Heart right ventricle (tissue), 16 donors: Measurements from ENCODE around the gene MFAP4. TPM values are rescaled to one million over a fixed set of nuclear protein-coding genes. Genes with fewer than 3 reads are reported as not detected.

Experiments
- ATAC-seq, 8 donors: fragments of 200-7000 bp; cut with Tn5 transposase; one replicate each; pipeline ENCODE4 v1.9.1; 2020; ENCODE audit warnings: mild to moderate bottlenecking in 8 of 8, moderate library complexity in 8 of 8, moderate number of reproducible peaks in 1 of 8
- DNase-seq, 2 donors: peaks; one replicate each; pipeline ENCODE4 v3.0.0-alpha.2; 2020
- H3K27ac ChIP-seq, 10 donors: fragments of 200-600 bp; sonication (generic) in 2 of 10; one replicate each; pipeline versions ENCODE4 v1.5.0 to v1.8.0; 2020 to 2022; ENCODE audit warnings: mild to moderate bottlenecking in 3 of 10
- H3K27me3 ChIP-seq, 7 donors: fragments of 200-600 bp; one replicate each; pipeline ENCODE4 v1.8.0; 2021 to 2022; ENCODE audit warnings: mild to moderate bottlenecking in 2 of 7
- H3K36me3 ChIP-seq, 9 donors: fragments of 200-600 bp; sonication (generic) in 1 of 9; one replicate each; pipeline versions ENCODE4 v1.5.0 to v1.8.0; 2020 to 2022; ENCODE audit warnings: mild to moderate bottlenecking in 2 of 9
- H3K4me1 ChIP-seq, 9 donors: fragments of 200-600 bp; sonication (generic) in 1 of 9; one replicate each; pipeline versions ENCODE4 v1.5.0 to v1.8.0; 2020 to 2022; ENCODE audit warnings: mild to moderate bottlenecking in 4 of 9
- H3K4me3 ChIP-seq, 10 donors: fragments of 200-600 bp; sonication (generic) in 2 of 10; one replicate each; pipeline versions ENCODE4 v1.5.0 to v1.8.0; 2020 to 2022; ENCODE audit warnings: mild to moderate bottlenecking in 7 of 10, moderate library complexity in 2 of 10
- H3K9me3 ChIP-seq, 11 donors: fragments of 200-600 bp in 10 of 11; sonication (generic) in 2 of 11; one replicate each; pipeline versions ENCODE4 v1.5.0 to v1.8.0; 2013 to 2022; ENCODE audit warnings: mild to moderate bottlenecking in 2 of 11, control low read depth in 1 of 11, moderate library complexity in 1 of 11
- CTCF ChIP-seq, 9 donors: fragments of 200-600 bp; sonication (generic) in 2 of 9; IDR thresholded peaks; one replicate each; pipeline versions ENCODE4 v1.5.0 to v1.8.0; 2021 to 2022; ENCODE audit warnings: antibody characterized with exemption in 9 of 9, mild to moderate bottlenecking in 5 of 9, moderate library complexity in 1 of 9
- WGBS, 2 donors: extraction: QIAGEN DNeasy Blood & Tissue Kit; methylation state at CpG; one replicate each; pipeline ENCODE4 v1.1.7; 2013; ENCODE audit warnings: inconsistent platforms in 1 of 2; 5-methylcytosine and 5-hydroxymethylcytosine counted together
- intact Hi-C, 10 donors: fragments of 100-400 bp; cut with DNase I; formaldehyde crosslinking; loops; one replicate each; pipeline versions ENCODE4 v1.11.1 to v1.14.2; 2022
- polyA plus RNA-seq, 2 donors: library from polyadenylated mRNA; stranded (reverse); fragments of 200-250 nt; gene quantifications; one replicate each; pipeline ENCODE4 v1.2.3, GENCODE V29; 2013
- total RNA-seq, 10 donors: library from RNA; stranded (reverse); fragmentation: NEBNext Ultra II Directional in 3 of 10; extraction: Animal tissue kit (Norgen Biotek cat#: 25700) in 3 of 10; gene quantifications; one replicate each; pipeline versions ENCODE4 v1.2.1 to v1.2.4, GENCODE V29; 2021 to 2023
- donor health status: Arrhythmogenic right ventricular cardiomyopathy.
- donor health status: ischemic (EF 13 %, LVEDD 7.1; RV severe dilation, severe dysfunction).
- donor health status: healthy with polysubstance abuse.
- donor health status: DM: no; HTN: yes; CAD: no.
- donor health status: DM: no; HTN: no; CAD: no.
- donor health status: ischemic (EF 25% LVEDD 6.9; RV normal size, moderate dysfunction).
- donor health status: ischemic (EF 25% LVEDD 5.7; RV mildly dilated, moderate dysfunction).
- donor health status: healthy.
- donor health status: DM: yes; HTN: yes; CAD: no.
- donor health status: Ischemic cardiomyopathy.
- donor health status: ischemic (EF 35%, LVEDD 5.7; RV mildly dilated, moderate dysfunction).
- donor health status: nonischemic (EF 11% LVEDD 7.7; RV severe dilation, severe dysfunction).
- donor health status: DM: yes; HTN: yes; CAD: no.
- donor health status: PGD.
- donor health status: ischemic (EF 29% LVEDD 5.4; RV normal size, mild dysfunction).
- donor health status: nonischemic (EF 23%, LVEDD 6.1; RV moderate dilation, normal function).

Gene MFAP4
- total and polyA plus RNA-seq, 12 donors: 15.4 to 101 (median 41.6) TPM

GRCh38 chr17:19344311-19345066 is 42.5 kb downstream of the MFAP4 start:
- 75 to 86% methylated on average over 38 to 40 of the region's 40 CpGs for WGBS, 2 donors
- intact Hi-C loops: no loop called here
- H3K4me3 ChIP-seq: no peak overlapping the region

GRCh38 chr17:19343671-19344151 is 43.3 kb downstream of the MFAP4 start:
- Histone ChIP-seq H3K36me3 (no peaks in the 10 kb centered on the region), H3K27ac (no peak overlapping the region), H3K9me3 (no peaks in the 10 kb centered on the region), H3K4me3 (no peak overlapping the region), H3K4me1 (peaks cover 11 to 60% (median 39%) of the 10 kb centered on the region in 9 donors), H3K27me3 (no peaks in the 10 kb centered on the region)
- no peak for TF ChIP-seq CTCF (IDR thresholded peaks at IDR 0.05)
- ATAC-seq: no peak
- WGBS, 2 donors: 79 to 80% methylated on average over 13 of the region's 13 CpGs
- DNase-seq: no peak
- intact Hi-C loops: no loop called here

More at GRCh38 chr17:19344311-19345066, 42.5 kb downstream of the MFAP4 start:
- Histone ChIP-seq H3K4me1 (peaks cover 11 to 59% (median 39%) of the 10 kb centered on the region in 9 donors), H3K36me3 (no peaks in the 10 kb centered on the region), H3K27me3 (no peaks in the 10 kb centered on the region), H3K9me3 (no peaks in the 10 kb centered on the region), H3K27ac (no peak overlapping the region)
- TF ChIP-seq CTCF (IDR thresholded peaks at IDR 0.05): no peak
- ATAC-seq (peak in 1 of 8 donors; percentile 4), DNase-seq (no peak)

GRCh38 chr17:19343256-19343630 is 43.7 kb downstream of the MFAP4 start:
- 81 to 82% methylated on average over 7 of the region's 7 CpGs for WGBS, 2 donors
- no peak for DNase-seq

More at GRCh38 chr17:19343256-19343630, 43.7 kb downstream of the MFAP4 start:
- Histone ChIP-seq H3K9me3 (no peaks in the 10 kb centered on the region), H3K27ac (no peak overlapping the region), H3K4me1 (peaks cover 11 to 65% (median 39%) of the 10 kb centered on the region in 9 donors), H3K27me3 (no peaks in the 10 kb centered on the region), H3K36me3 (no peaks in the 10 kb centered on the region), H3K4me3 (no peak overlapping the region)
- TF ChIP-seq CTCF (IDR thresholded peaks at IDR 0.05): no peak
- intact Hi-C loops: no loop called here
- no peak for ATAC-seq
